ENCODE results near the gene SORL1-AS1. TPM values are rescaled to one million over a fixed set of nuclear protein-coding genes. Genes with fewer than 3 reads are reported as not detected.

Gene SORL1-AS1

GRCh38 chr11:121393855-121394254 lies 58.9 kb downstream of the SORL1-AS1 start:
- no peak for DNase-seq (ENCODE audit: low spot score)

GRCh38 chr11:121391914-121392313 lies 60.9 kb downstream of the SORL1-AS1 start:
- DNase-seq (ENCODE audit: low spot score): peak; percentile 75

- DNase-seq (ENCODE audit: low spot score): no peak
Observed at GRCh38 chr11:121389651-121390050, 63.1 kb downstream of the SORL1-AS1 start.

Other genes with a start within 250 kb of the SORL1-AS1 start
- gene SC5D, start 160.2 kb downstream of the SORL1-AS1 start, total RNA-seq (2014; rRNA removed; shearing (Covaris generic)): 26.3 and 30.0 TPM in 2 replicates
- 43.6 and 49.8 TPM in 2 replicates for gene SORL1, start 653 bp downstream of the SORL1-AS1 start, total RNA-seq (2014; rRNA removed; shearing (Covaris generic))

Measured in HT-29 (cell line).